IMR-90 (cell line): ENCODE measurements around the gene PYY. TPM values are rescaled to one million over a fixed set of nuclear protein-coding genes. Genes with fewer than 3 reads are reported as not detected.

Experiments
- ATAC-seq: fragments of 200-7000 bp; cut with Tn5 transposase; 2 replicates; pipeline ENCODE4 v1.9.1; 2020; ENCODE audit warnings: low read depth, mild to moderate bottlenecking, moderate library complexity
- BruUV-seq: library from RNA; stranded (reverse); fragments of 400-500 nt; replicated peaks from 2 replicates; lab custom pipeline; 2021; lab: Mats Ljungman, UMichigan
- CTCF ChIA-PET: fragments of 300-600 bp; formaldehyde crosslinking; extraction: SDS; loops from one replicate; lab custom pipeline; 2021; ENCODE audit warnings: antibody characterized with exemption; lab: Yijun Ruan, JAX
- POLR2A ChIA-PET: fragments of 300-600 bp; sonication (Branson Sonifier 250); formaldehyde crosslinking; loops from one replicate; lab custom pipeline; 2022; ENCODE audit warnings: antibody characterized with exemption; ENCODE audit not compliant: unreplicated experiment; lab: Charles Lee
- DNase-seq: peaks from one replicate; pipeline ENCODE4 v3.0.0; 2013
- H2AFZ ChIP-seq: replicated peaks from 2 replicates; pipeline ENCODE3; 2013; ENCODE audit warnings: low read length, mild to moderate bottlenecking; ENCODE audit not compliant: poor library complexity
- H2AK5ac ChIP-seq: 2 replicates; pipeline ENCODE4 v1.6.1; 2013; ENCODE audit warnings: low read depth, low read length, inconsistent platforms
- H2AK9ac ChIP-seq: replicated peaks from 2 replicates; pipeline ENCODE3; 2013; ENCODE audit warnings: mild to moderate bottlenecking, low read depth, low read length, moderate library complexity; ENCODE audit not compliant: poor library complexity
- H2BK120ac ChIP-seq: 2 replicates; pipeline ENCODE4 v1.6.1; 2013; ENCODE audit warnings: low read depth, low read length, inconsistent platforms
- H2BK15ac ChIP-seq: 3 replicates; pipeline ENCODE4 v1.6.1; 2013; ENCODE audit warnings: low read depth, low read length, inconsistent platforms
- H2BK20ac ChIP-seq: 2 replicates; pipeline ENCODE4 v1.6.1; 2013; ENCODE audit warnings: low read depth, mild to moderate bottlenecking, inconsistent platforms, low read length, moderate library complexity
- H2BK5ac ChIP-seq: 2 replicates; pipeline ENCODE4 v1.6.1; 2013; ENCODE audit warnings: mild to moderate bottlenecking, low read depth, low read length, inconsistent platforms; ENCODE audit not compliant: poor library complexity, severe bottlenecking
- H3K14ac ChIP-seq: replicated peaks from 2 replicates; pipeline ENCODE4 v1.6.1; 2013; ENCODE audit warnings: low read depth, low read length, inconsistent platforms
- H3K18ac ChIP-seq: 2 replicates; pipeline ENCODE4 v1.6.1; 2013; ENCODE audit warnings: low read depth, low read length, control low read depth
- H3K23ac ChIP-seq: 2 replicates; pipeline ENCODE4 v1.6.1; 2013; ENCODE audit warnings: low read depth, low read length, inconsistent platforms
- H3K27ac ChIP-seq: 2 replicates; pipeline ENCODE4 v1.5.1; 2013; ENCODE audit warnings: mild to moderate bottlenecking, control low read depth, low read length; ENCODE audit not compliant: insufficient read depth
- H3K27me3 ChIP-seq: 2 replicates; pipeline ENCODE4 v1.6.1; 2013; ENCODE audit warnings: low read length; ENCODE audit not compliant: control insufficient read depth, insufficient read depth
- H3K36me3 ChIP-seq: 2 replicates; pipeline ENCODE4 v1.6.1; 2013; ENCODE audit warnings: low read length, mixed read lengths; ENCODE audit not compliant: control insufficient read depth, insufficient read depth
- H3K4ac ChIP-seq: 2 replicates; pipeline ENCODE4 v1.6.1; 2013; ENCODE audit warnings: low read depth, low read length, inconsistent platforms
- H3K4me1 ChIP-seq: 2 replicates; pipeline ENCODE4 v1.6.1; 2013; ENCODE audit warnings: low read length, mixed read lengths; ENCODE audit not compliant: control insufficient read depth, insufficient read depth
- H3K4me2 ChIP-seq: 2 replicates; pipeline ENCODE4 v1.6.1; 2013; ENCODE audit warnings: low read depth, mild to moderate bottlenecking, control low read depth, low read length, moderate library complexity
- H3K4me3 ChIP-seq: 2 replicates; pipeline ENCODE4 v1.5.1; 2013; ENCODE audit warnings: low read depth, mild to moderate bottlenecking, control low read depth, low read length, moderate library complexity; ENCODE audit not compliant: insufficient read depth
- H3K56ac ChIP-seq: 2 replicates; pipeline ENCODE4 v1.6.1; 2013; ENCODE audit warnings: low read length, inconsistent platforms; ENCODE audit not compliant: insufficient read depth; ENCODE audit errors: extremely low read depth
- H3K79me1 ChIP-seq, 2 experiments: 2 replicates each; pipeline ENCODE4 v1.6.1; 2013; ENCODE audit warnings: low read length in 2 of 2, inconsistent platforms in 1 of 2, low read depth in 1 of 2
- H3K9ac ChIP-seq: 2 replicates; pipeline ENCODE4 v1.6.1; 2013; ENCODE audit warnings: low read depth, low read length, control low read depth
- H3K9me1 ChIP-seq: 2 replicates; pipeline ENCODE4 v1.6.1; 2013; ENCODE audit warnings: low read length, inconsistent platforms; ENCODE audit not compliant: insufficient read depth
- H3K9me3 ChIP-seq: 2 replicates; pipeline ENCODE4 v1.6.1; 2013; ENCODE audit warnings: low read length; ENCODE audit not compliant: control insufficient read depth, insufficient read depth
- H4K20me1 ChIP-seq: 2 replicates; pipeline ENCODE4 v1.6.1; 2013; ENCODE audit warnings: low read length, inconsistent platforms; ENCODE audit not compliant: insufficient read depth
- H4K5ac ChIP-seq: 2 replicates; pipeline ENCODE4 v1.6.1; 2013; ENCODE audit warnings: mild to moderate bottlenecking, low read depth, low read length, control low read depth
- H4K8ac ChIP-seq, 2 experiments: 2 replicates each; pipeline ENCODE4 v1.6.1; 2013; ENCODE audit warnings: low read depth in 2 of 2, low read length in 2 of 2, control low read depth in 1 of 2, inconsistent platforms in 1 of 2
- H4K91ac ChIP-seq: 2 replicates; pipeline ENCODE4 v1.6.1; 2013; ENCODE audit warnings: low read depth, low read length, inconsistent platforms; ENCODE audit not compliant: insufficient read depth
- MAFK ChIP-seq: IDR thresholded peaks from 2 replicates; pipeline ENCODE4 v1.6.1; 2012; ENCODE audit warnings: low read depth, low read length, improper control_type of control experiment
- NFE2L2 ChIP-seq: fragments of 150-350 bp; IDR thresholded peaks from 2 replicates; pipeline ENCODE4 v1.6.1; 2016; ENCODE audit warnings: low read depth, mild to moderate bottlenecking, low read length
- POLR2A ChIP-seq: IDR thresholded peaks from 2 replicates; pipeline ENCODE4 v1.6.1; 2012; ENCODE audit warnings: mild to moderate bottlenecking, low read depth, low read length
- SMC3 ChIP-seq: fragments of 150-350 bp; IDR thresholded peaks from 2 replicates; pipeline ENCODE4 v1.6.1; 2016; ENCODE audit warnings: low read depth, mild to moderate bottlenecking, antibody characterized with exemption, low read length, moderate library complexity
- USF2 ChIP-seq: fragments of 150-350 bp; IDR thresholded peaks from 2 replicates; pipeline ENCODE4 v1.6.1; 2017; ENCODE audit warnings: mild to moderate bottlenecking, antibody characterized with exemption, low read length, low read depth
- WGBS, 2 experiments: methylation state at CpG; one replicate each; pipeline versions ENCODE4 v1.1.5 to v1.1.7; 2013; ENCODE audit warnings: missing lambda C conversion rate in 2 of 2; ENCODE audit not compliant: insufficient read length in 1 of 2; ENCODE audit errors: extremely low coverage in 2 of 2; 5-methylcytosine and 5-hydroxymethylcytosine counted together
- dilution Hi-C: fragments of 300-500 bp; cut with HindIII; formaldehyde crosslinking; loops from one replicate; pipeline ENCODE4 v1.14.3; 2018; ENCODE audit warnings: low sequenced_read_pairs; ENCODE audit not compliant: unreplicated experiment
- in situ Hi-C: fragments of 300-500 bp; cut with MboI; formaldehyde crosslinking; loops from 3 replicates; pipeline ENCODE4 v1.14.3; 2019; ENCODE audit warnings: low sequenced_read_pairs, inconsistent platforms, mixed read lengths
- intact Hi-C: fragments of 100-400 bp; cut with micrococcal nuclease; formaldehyde crosslinking; loops from 2 replicates; pipeline ENCODE4 v1.10.0; 2022
- polyA plus RNA-seq, 3 experiments: library from polyadenylated mRNA; depleted of rRNA; stranded (reverse); fragments of >200 nt; gene quantifications; 2 replicates each; pipeline ENCODE4 v1.2.3, GENCODE V29; 2012; ENCODE audit warnings: low replicate concordance in 1 of 3
- total RNA-seq: library from RNA; depleted of rRNA; stranded (reverse); fragments of >200 nt; gene quantifications from 2 replicates; pipeline ENCODE4 v1.2.3, GENCODE V29; 2012

The PYY gene
- total and polyA plus RNA-seq, 2 of the 4 experiments (the other 2 are of a cell fraction), result not detected

- Histone ChIP-seq H3K36me3 (no peaks in the 10 kb centered on the region), H3K27ac (no peak overlapping the region), H4K8ac (no peak overlapping the region), H3K9ac (no peak overlapping the region), H3K9me1 (no peaks in the 10 kb centered on the region), H3K14ac (no peak overlapping the region), H3K4me2 (no peak overlapping the region), H3K9me3 (peaks cover 3% of the 10 kb centered on the region; the same call in 1 of the 2 replicates), H2BK15ac (no peak overlapping the region), H4K91ac (no peak overlapping the region), H2AK5ac (no peak overlapping the region), H2AFZ (peak overlapping the region; percentile 58), H3K4me1 (no peaks in the 10 kb centered on the region), H3K79me1 (no peaks in the 10 kb centered on the region), H3K27me3 (peaks cover 67% of the 10 kb centered on the region), H2AK9ac (peak overlapping the region; percentile 28), H3K18ac (no peak overlapping the region), H2BK120ac (no peak overlapping the region), H3K4me3 (no peak overlapping the region), H3K4ac (no peak overlapping the region), H2BK20ac (no peak overlapping the region), H3K23ac (no peak overlapping the region), H3K56ac (no peak overlapping the region), H4K20me1 (0 out of 2 replicates have a peak, but pooled peaks cover 6% of the 10 kb centered on the region), H4K5ac (no peak overlapping the region), H2BK5ac (no peak overlapping the region)
- ATAC-seq, result no peak
- DNase-seq, result no peak
- intact Hi-C loops, result no loop called here
- in situ Hi-C loops, result no loop called here
- ChIA-PET CTCF (no interaction called here), POLR2A (no interaction called here)
- TF ChIP-seq SMC3, result no peak
- TF ChIP-seq MAFK, result no peak
- no peak for TF ChIP-seq POLR2A
- TF ChIP-seq USF2, result no peak
- no peak for TF ChIP-seq NFE2L2
- BruUV-seq, result no TSS peak
- 6% methylated on average over 53 of the region's 82 CpGs; no CpG with 5 or more reads in 1 of the 2 experiments for WGBS, 2 experiments
- dilution Hi-C loops, result no loop called here
These were observed 745 bp downstream of the PYY start for GRCh38 chr17:43952724-43953666.
